Neural progenitor cell (in vitro differentiated cells): ENCODE measurements around the gene NHSL1.

ENCODE experiments used
- CTCF ChIP-seq: fragments of 200-600 bp; sonication (generic); IDR thresholded peaks from 2 replicates; pipeline ENCODE4 v1.5.1; 2017; ENCODE audit warnings: antibody characterized with exemption, mild to moderate bottlenecking
- EZH2 ChIP-seq: fragments of 200-600 bp; sonication (generic); IDR thresholded peaks from 2 replicates; pipeline ENCODE4 v1.6.1; 2017; ENCODE audit warnings: antibody characterized with exemption, mild to moderate bottlenecking, moderate library complexity
- EZH2phosphoT487 ChIP-seq: fragments of 200-600 bp; sonication (generic); IDR thresholded peaks from 2 replicates; pipeline ENCODE4 v1.6.1; 2017; ENCODE audit warnings: antibody characterized with exemption

- TF ChIP-seq EZH2 (no peak), CTCF (peak; percentile 27), EZH2phosphoT487 (no peak)
These were observed 116.6 kb downstream of the NHSL1 start for GRCh38 chr6:138382498-138383265.
